ENCODE measurements around the gene KRTAP17-1.

The KRTAP17-1 gene

DNA sequence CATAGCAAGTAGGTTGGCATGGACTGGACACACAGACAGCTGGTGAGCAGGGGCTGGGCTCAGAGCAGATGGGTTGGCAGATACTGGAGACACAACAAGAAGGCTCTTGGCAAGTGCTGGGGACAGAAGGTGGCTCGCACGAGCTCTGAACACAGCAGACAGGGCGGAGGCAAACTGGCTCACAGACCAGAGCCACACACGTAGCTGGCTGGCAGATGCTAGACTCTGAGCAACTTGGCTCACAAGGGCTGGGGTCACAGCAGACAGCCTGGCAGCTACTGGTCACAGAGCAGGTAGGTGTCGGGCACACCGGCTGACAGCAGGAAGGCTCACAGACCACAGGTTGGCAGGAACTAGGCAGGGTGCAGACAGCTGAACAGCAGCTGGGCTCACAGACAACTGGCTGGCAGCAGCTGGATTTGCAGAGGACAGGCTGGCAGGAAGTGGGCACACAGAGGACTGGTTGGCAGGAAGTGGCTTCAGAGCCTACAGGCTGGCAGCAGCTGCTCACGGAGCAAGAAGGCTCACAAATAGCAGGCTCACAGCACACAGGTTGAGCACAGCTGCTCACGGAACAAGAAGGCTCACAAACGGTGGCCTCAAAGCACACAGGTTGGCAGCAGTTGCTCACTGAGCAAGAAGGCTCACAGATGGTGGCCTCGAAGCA is 7.1 kb downstream of the KRTAP17-1 start:
- H3K4me1 Mint-ChIP-seq (ENCODE audit: low read depth in 2 of 2) = peaks cover 47 to 48% of the 10 kb centered on the region in 2 donors
- H3K27ac Mint-ChIP-seq = peak overlapping the region; percentile 97 to 98
- H3K36me3 Mint-ChIP-seq (ENCODE audit: insufficient read depth) = peaks cover 27% of the 10 kb centered on the region
- DNase-seq (peak; percentile 77 to 85 (median 84)), ATAC-seq (replicated peaks) (peak; percentile 83)
- no peaks in the 10 kb centered on the region for H3K9me3 Mint-ChIP-seq
- H3K27me3 Mint-ChIP-seq = no peaks in the 10 kb centered on the region
- peak overlapping the region; percentile 72 to 74 for H3K4me3 Mint-ChIP-seq

DNA sequence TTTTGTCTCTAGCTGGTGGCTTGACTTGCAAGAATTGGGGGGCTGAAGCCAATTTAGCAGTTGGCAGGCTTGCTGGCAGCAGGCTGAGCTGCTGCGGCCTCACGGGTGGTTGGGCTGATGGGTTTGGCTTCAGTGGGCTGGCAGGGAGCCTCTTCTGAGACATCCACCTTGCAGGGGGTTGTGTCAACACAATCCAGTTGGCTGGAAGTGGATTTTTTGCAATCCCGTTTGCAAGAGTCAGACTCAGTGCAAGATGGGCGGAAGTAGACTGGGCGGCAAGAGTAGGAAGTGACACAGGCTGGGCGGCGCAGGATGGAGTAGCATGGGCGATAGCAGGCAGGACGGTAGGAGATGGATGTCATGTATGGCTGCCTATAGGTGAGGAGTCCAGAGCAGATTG is 7.9 kb downstream of the KRTAP17-1 start:
- Mint-ChIP-seq H3K36me3 (ENCODE audit: insufficient read depth) (peaks cover 27% of the 10 kb centered on the region), H3K27me3 (no peaks in the 10 kb centered on the region), H3K27ac (peak overlapping the region; percentile 97 to 98), H3K4me3 (peak overlapping the region; percentile 72 to 74), H3K4me1 (ENCODE audit: low read depth in 2 of 2) (peaks cover 47 to 48% of the 10 kb centered on the region in 2 donors), H3K9me3 (no peaks in the 10 kb centered on the region)
- no peak for ATAC-seq (replicated peaks)
- peak in 1 of 3 experiments; percentile 18 for DNase-seq

DNA sequence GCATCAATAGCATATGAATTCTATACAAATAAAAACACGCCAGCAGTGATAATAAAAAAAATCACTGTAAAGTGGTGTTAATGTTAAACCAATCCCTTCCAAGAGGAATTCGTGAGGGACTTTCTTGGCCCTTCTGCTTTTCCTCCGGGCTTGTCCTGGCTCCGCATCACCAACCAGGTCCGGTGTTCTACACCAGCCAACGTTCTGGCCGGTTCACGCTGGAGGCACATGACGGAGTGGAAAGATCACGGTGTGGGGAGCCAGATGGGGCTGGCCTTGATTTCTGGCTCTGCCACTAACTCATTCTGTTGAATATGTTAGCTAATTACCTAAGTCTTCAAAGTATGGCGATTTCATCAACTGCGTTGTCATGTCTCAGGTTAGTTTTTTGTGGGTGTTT is 11.4 kb downstream of the KRTAP17-1 start:
- DNase-seq = no peak
- Mint-ChIP-seq H3K27ac (no peak overlapping the region), H3K36me3 (ENCODE audit: insufficient read depth) (peaks cover 16% of the 10 kb centered on the region), H3K27me3 (peaks cover 4 to 6% of the 10 kb centered on the region in 2 donors), H3K4me3 (no peak overlapping the region), H3K4me1 (ENCODE audit: low read depth in 2 of 2) (peaks cover 29 to 41% of the 10 kb centered on the region in 2 donors), H3K9me3 (no peaks in the 10 kb centered on the region)
- ATAC-seq (replicated peaks) = no peak

DNA sequence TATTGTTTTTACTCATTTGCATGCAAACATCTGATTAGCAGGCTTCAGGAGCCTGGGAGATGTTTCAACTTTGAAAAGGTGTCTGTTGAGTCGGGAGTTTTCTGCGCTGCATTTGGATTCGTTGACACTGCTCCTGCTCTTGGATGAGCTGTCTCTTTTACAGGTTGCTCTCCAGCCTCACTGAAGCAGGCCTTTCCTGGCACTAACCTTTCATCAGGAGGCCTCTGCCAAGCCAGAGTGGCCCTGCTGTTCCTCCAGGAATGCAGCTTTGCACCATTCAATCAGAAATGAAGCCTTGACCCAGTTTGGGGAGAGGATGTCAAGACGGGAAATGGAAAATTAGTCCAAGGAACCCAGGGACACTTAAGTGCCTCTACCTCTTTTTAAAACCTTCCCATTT is 12.5 kb downstream of the KRTAP17-1 start:
- Mint-ChIP-seq H3K9me3 (no peaks in the 10 kb centered on the region), H3K4me1 (ENCODE audit: low read depth in 2 of 2) (peaks cover 19 to 31% of the 10 kb centered on the region in 2 donors), H3K27me3 (peaks cover 6 to 15% of the 10 kb centered on the region in 2 donors), H3K36me3 (ENCODE audit: insufficient read depth) (peaks cover 5% of the 10 kb centered on the region), H3K27ac (no peak overlapping the region), H3K4me3 (no peak overlapping the region)
- ATAC-seq (replicated peaks) (no peak), DNase-seq (no peak)

DNA sequence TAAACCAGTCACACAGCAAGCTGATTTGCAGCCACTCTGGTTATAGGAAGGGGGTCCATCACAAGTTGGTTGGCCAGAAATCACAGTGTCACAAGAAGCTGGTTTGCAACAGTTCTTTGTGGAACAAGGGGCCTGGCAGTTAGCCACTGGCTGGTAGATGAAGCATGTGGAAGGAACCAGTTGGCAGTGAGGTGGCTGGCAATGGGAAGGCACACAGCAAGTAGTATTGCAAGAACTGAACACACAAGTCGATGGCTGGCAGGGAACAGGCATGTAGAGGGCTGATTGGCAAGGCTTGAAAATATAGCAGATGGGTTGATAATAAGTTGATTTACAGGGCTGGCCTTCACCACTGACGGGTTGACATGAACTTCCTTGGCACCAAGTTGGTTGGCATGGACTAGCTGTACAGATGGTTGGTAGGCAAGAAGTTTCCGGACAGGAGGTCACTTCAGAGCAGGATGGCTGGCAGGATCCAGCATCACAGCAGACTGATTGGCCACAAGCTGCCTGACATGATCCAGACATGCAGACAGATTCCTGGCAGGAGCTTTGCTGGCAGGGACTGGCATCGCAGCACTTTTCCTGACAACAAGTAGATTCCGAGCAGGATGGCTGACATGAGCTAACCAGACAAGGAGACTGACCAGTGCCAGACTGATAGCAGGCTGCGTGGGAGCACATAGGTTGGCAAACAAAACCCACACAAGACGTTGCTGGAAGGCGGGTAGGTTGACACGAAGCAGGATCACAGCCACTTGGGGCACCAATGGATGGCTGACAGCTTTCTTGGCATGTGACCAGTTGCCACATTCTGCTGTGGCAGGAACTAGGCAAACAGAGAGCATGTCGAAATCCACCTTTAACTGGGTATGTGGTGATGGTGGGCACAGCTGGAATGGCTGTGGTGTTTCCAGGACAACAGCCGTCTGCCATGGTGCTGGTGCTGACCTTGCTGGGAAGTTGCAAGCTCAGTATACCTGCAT is 13.3 kb downstream of the KRTAP17-1 start, which contains the start of gene KRTAP29-1:
Gene KRTAP29-1, minus strand, starts transcription at position 936 of the 986 bp plus-strand sequence. Its CDS starts 0 bp downstream, at position 936.
- H3K27ac Mint-ChIP-seq = no peak within 1 kb of the TSS
- H3K4me3 Mint-ChIP-seq = no peak within 1 kb of the TSS
- H3K4me1 Mint-ChIP-seq (ENCODE audit: low read depth in 2 of 2) = peaks cover 11 to 23% of the 10 kb centered on the region in 2 donors

DNA sequence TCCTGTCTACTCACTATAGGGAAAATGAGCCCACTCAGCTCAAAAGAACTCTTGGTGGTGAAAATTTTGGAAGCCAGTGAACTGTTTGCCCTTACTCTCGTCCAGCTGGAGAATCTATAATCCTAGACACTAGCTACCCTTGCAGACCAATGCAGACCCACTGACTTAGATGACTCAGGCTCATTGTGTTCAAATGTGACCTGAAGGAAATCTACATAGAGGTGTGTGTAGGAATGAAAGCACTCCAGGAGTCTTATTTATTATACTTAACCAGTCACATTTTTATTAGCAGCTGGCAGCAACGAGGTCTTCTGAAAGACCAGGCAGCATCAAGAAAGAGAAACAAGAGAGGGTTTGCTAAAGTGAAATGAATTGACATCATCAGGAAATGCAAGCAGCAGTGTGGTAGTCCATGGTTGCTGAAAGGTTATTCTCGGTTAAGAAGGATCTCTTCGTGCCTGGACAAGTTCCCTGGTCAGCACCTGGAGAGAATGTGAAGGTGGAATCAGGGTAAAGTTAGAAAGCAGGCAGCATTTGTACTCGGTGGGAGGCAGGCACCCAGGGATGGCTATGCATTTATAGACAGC is 14.2 kb downstream of the KRTAP17-1 start:
- no peak for ATAC-seq (replicated peaks)
- Mint-ChIP-seq H3K9me3 (no peaks in the 10 kb centered on the region), H3K4me1 (ENCODE audit: low read depth in 2 of 2) (peaks cover 4 to 15% of the 10 kb centered on the region in 2 donors), H3K36me3 (ENCODE audit: insufficient read depth) (no peaks in the 10 kb centered on the region), H3K4me3 (no peak overlapping the region), H3K27me3 (peaks cover 6 to 15% of the 10 kb centered on the region in 2 donors), H3K27ac (no peak overlapping the region)
- DNase-seq = no peak

More for the DNA sequence above, 13.3 kb downstream of the KRTAP17-1 start, which contains the start of gene KRTAP29-1:
- no peaks in the 10 kb centered on the region for H3K9me3 Mint-ChIP-seq
- DNase-seq = no peak
- no peak for ATAC-seq (replicated peaks)
- H3K27me3 Mint-ChIP-seq = peaks cover 6 to 15% of the 10 kb centered on the region in 2 donors
- H3K36me3 Mint-ChIP-seq (ENCODE audit: insufficient read depth) = no peaks in the 10 kb centered on the region

DNA sequence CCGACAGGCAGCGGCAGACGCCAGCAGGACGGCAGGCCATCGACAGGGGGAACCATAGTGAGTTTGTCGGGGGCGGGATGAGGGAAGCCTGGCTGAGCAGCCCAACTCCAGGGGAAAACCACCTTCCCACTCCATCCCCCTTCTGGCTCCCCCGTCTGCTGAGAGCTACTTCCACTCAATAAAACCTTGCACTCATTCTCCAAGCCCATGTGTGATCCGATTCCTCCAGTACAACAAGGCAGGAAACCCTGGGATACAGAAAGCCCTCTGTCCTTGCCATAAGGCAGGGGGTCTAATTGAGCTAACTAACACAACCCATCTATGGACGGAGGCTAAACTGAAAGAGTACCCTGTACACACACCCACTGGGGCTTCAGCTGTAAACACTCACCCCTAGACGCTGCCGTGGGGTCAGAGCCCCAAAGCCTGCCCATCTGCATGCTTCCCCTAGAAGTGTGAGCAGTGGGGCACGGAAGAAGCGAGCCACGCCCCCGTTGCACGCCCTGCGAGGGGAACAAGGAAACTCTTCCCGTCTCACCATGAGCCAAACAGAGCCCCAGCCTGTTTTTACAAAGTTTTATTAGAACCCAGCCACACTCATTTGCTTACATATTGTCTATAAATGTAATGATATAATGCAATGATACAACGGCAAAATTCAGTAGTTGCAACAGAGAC is 16.9 kb downstream of the KRTAP17-1 start:
- Mint-ChIP-seq H3K4me3 (no peak overlapping the region), H3K27ac (peak overlapping the region in 1 of 2 donors; percentile 6), H3K4me1 (ENCODE audit: low read depth in 2 of 2) (peaks cover 4 to 13% of the 10 kb centered on the region in 2 donors), H3K36me3 (ENCODE audit: insufficient read depth) (no peaks in the 10 kb centered on the region), H3K27me3 (peaks cover 13 to 23% of the 10 kb centered on the region in 2 donors), H3K9me3 (no peaks in the 10 kb centered on the region)
- ATAC-seq (replicated peaks) (no peak), DNase-seq (no peak)

DNA sequence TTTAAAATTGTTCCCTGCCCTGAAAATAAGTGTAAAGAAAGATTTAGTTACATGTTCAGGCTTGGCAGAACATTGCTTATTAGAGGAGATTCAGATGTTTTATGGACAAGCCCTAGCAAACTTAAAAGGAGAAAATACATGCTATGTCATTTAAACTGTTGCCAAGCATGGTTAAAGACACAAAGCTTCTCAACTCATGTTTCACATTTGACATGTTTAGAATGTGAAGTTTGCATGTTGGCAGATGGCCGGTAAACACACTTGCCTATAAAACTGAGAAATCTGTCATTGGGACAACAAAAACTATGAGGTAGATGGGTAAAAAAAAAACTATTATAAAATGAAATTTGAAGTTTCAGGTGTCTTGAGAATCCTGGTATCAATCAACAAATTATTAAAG is 18.7 kb downstream of the KRTAP17-1 start:
- Mint-ChIP-seq H3K27ac (no peak overlapping the region), H3K4me1 (ENCODE audit: low read depth in 2 of 2) (peaks cover 4 to 10% of the 10 kb centered on the region in 2 donors), H3K36me3 (ENCODE audit: insufficient read depth) (peaks cover under 1% of the 10 kb centered on the region), H3K4me3 (no peak overlapping the region), H3K9me3 (no peaks in the 10 kb centered on the region), H3K27me3 (peaks cover 27 to 41% of the 10 kb centered on the region in 2 donors)
- no peak for ATAC-seq (replicated peaks)
- no peak for DNase-seq

DNA sequence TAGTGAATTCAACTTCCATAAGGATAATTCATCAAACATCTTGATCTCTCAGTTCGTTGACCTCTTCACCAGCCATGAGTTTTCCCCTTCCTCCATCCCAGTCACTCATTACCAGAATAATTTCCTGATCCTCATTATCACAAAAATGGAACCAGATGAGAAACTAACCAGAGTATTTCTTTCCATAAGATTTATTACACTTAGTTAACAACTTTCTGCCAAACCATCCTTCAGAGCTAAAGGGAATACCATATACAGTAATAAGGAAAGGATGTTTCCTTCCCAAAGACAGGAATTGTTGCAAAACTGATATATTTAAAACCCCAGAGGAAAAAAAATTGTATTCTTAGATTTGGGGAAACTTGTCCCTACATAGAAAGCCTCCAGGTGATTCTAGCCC is 21.5 kb downstream of the KRTAP17-1 start:
- H3K27me3 Mint-ChIP-seq = peaks cover 28 to 40% of the 10 kb centered on the region in 2 donors
- DNase-seq (no peak), ATAC-seq (replicated peaks) (no peak)
- H3K4me1 Mint-ChIP-seq (ENCODE audit: low read depth in 2 of 2) = peaks cover 0 to 1% of the 10 kb centered on the region in 2 donors
- H3K4me3 Mint-ChIP-seq = no peak overlapping the region
- H3K36me3 Mint-ChIP-seq (ENCODE audit: insufficient read depth) = peaks cover 3% of the 10 kb centered on the region
- no peaks in the 10 kb centered on the region for H3K9me3 Mint-ChIP-seq
- no peak overlapping the region for H3K27ac Mint-ChIP-seq

DNA sequence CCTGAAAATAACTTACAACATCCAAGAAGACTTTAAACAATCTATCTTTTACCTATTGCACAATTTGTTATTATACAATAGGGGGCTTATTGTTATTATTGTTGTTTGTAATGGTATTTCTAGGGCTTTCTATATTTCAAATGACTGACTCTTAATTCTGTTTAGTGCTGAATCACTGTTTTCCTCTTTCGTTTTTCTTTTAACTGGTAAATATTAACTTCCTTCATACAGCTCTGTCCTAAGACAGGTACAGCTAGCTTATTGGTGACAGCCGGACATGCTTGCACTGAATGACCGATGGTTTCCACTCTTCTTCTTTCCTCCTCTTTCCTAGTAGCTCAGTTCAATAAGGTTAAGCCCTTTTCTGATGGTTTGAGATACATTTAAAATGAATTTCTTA is 28.5 kb downstream of the KRTAP17-1 start:
- Mint-ChIP-seq H3K4me3 (no peak overlapping the region), H3K36me3 (ENCODE audit: insufficient read depth) (peaks cover 3% of the 10 kb centered on the region), H3K9me3 (no peaks in the 10 kb centered on the region), H3K27ac (no peak overlapping the region), H3K27me3 (peaks cover 6 to 8% of the 10 kb centered on the region in 2 donors), H3K4me1 (ENCODE audit: low read depth in 2 of 2) (peaks cover 0 to 3% of the 10 kb centered on the region in 2 donors)
- ATAC-seq (replicated peaks) (no peak), DNase-seq (no peak)

DNA sequence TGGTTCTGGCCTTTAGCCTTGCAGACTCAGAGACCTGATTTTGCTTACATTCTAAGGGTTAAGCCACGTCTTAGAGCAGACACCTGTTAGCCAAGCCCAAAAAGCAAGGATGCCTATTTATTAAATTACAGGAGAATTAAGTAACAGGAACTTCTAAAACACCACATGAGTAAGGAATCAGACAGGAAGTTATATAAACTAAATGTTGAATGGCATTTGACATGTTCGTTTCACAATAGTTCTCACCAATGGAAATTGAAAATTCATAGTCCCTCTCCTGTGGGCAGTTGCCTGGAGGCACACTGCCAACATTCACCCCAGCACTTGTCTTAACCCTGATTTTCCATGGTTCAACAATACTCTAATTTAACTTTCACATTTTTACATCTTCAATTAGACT is 31.0 kb downstream of the KRTAP17-1 start:
- no peak overlapping the region for H3K27ac Mint-ChIP-seq
- H3K4me3 Mint-ChIP-seq = no peak overlapping the region

DNA sequence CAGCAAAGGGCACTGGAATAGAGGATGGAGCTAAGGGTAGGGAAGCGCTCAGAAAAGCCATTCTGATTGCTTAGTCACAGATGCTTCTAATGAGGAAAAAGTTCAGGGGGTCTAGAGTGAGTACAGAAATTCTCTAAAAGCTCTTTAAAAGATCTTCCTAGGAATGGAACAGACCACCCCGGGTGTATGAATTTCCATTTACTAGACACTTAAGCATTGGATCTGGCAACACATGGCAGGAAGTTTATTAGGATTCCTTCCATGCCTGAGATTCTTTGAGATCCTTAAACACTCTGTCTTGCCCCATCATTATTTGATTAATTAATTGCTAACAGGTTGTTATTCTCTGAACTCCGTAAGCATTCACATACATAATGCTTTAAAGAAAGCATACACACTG is 31.5 kb downstream of the KRTAP17-1 start:
- no peak overlapping the region for H3K27ac Mint-ChIP-seq
- DNase-seq = no peak
- no peak overlapping the region for H3K4me3 Mint-ChIP-seq
- peaks cover 9 to 13% of the 10 kb centered on the region in 2 donors for H3K27me3 Mint-ChIP-seq
- H3K36me3 Mint-ChIP-seq (ENCODE audit: insufficient read depth) = no peaks in the 10 kb centered on the region
- no peak for ATAC-seq (replicated peaks)
- H3K4me1 Mint-ChIP-seq (ENCODE audit: low read depth in 2 of 2) = peaks cover 0 to 3% of the 10 kb centered on the region in 2 donors
- no peaks in the 10 kb centered on the region for H3K9me3 Mint-ChIP-seq

More for the DNA sequence above, 31.0 kb downstream of the KRTAP17-1 start:
- DNase-seq = no peak
- Mint-ChIP-seq H3K4me1 (ENCODE audit: low read depth in 2 of 2) (peaks cover 0 to 3% of the 10 kb centered on the region in 2 donors), H3K9me3 (no peaks in the 10 kb centered on the region), H3K27me3 (peaks cover 9 to 12% of the 10 kb centered on the region in 2 donors), H3K36me3 (ENCODE audit: insufficient read depth) (no peaks in the 10 kb centered on the region)
- no peak for ATAC-seq (replicated peaks)

All from effector memory CD8-positive, alpha-beta T cell (primary cell).